WI38 (cell line): ENCODE measurements around the gene SLC6A8.

Source experiments
- H3K4me3 ChIP-seq: 2 replicates; pipeline ENCODE4 v1.5.1; 2011; ENCODE audit warnings: low read depth, mild to moderate bottlenecking, control low read depth, low read length
- CTCF ChIP-seq: IDR thresholded peaks from 2 replicates; pipeline ENCODE4 v1.5.1; 2012; ENCODE audit warnings: low read depth, mild to moderate bottlenecking, control low read depth, low read length

SLC6A8 gene

GRCh38 chrX:153641627-153642026 is 46.1 kb upstream of the SLC6A8 start:
- no peak overlapping the region for H3K4me3 ChIP-seq
- no peak for TF ChIP-seq CTCF

- TF ChIP-seq CTCF, result no peak
- no peak overlapping the region for H3K4me3 ChIP-seq
Measured at GRCh38 chrX:153642051-153642654, 45.6 kb upstream of the SLC6A8 start.

GRCh38 chrX:153642655-153643430 is 44.9 kb upstream of the SLC6A8 start:
- H3K4me3 ChIP-seq, result no peak overlapping the region
- no peak for TF ChIP-seq CTCF

GRCh38 chrX:153643431-153644351 is 44.0 kb upstream of the SLC6A8 start:
- no peak for TF ChIP-seq CTCF

GRCh38 chrX:153644356-153645125 is 43.2 kb upstream of the SLC6A8 start:
- no peak overlapping the region for H3K4me3 ChIP-seq
- TF ChIP-seq CTCF, result no peak

More at GRCh38 chrX:153643431-153644351, 44.0 kb upstream of the SLC6A8 start:
- no peak overlapping the region; the same call in 1 of the 2 replicates for H3K4me3 ChIP-seq

- TF ChIP-seq CTCF, result no peak
- H3K4me3 ChIP-seq, result no peak overlapping the region
Measured at GRCh38 chrX:153645151-153645550, 42.6 kb upstream of the SLC6A8 start.
